Measurements from ENCODE around the gene DOCK11.

Gene DOCK11

GRCh38 chrX:118688935-118689334 lies 193.3 kb downstream of the DOCK11 start (continued):
- TF ChIP-seq ZNF76 (tag by site-specific recombination; IDR thresholded peaks at IDR 0.05; ENCODE audit: borderline replicate concordance, low read depth) = no peak
- TF ChIP-seq ZNF658 (tag by site-specific recombination; IDR thresholded peaks at IDR 0.05) = no peak
- no peak for TF ChIP-seq ZBTB8A (tag by site-specific recombination; IDR thresholded peaks at IDR 0.05)
- TF ChIP-seq ZNF645 (tag by site-specific recombination; IDR thresholded peaks at IDR 0.05) = no peak
- no peak for TF ChIP-seq YY2 (tag by site-specific recombination; IDR thresholded peaks at IDR 0.05)
- no peak for TF ChIP-seq ZNF580 (tag by site-specific recombination; IDR thresholded peaks at IDR 0.05)
- TF ChIP-seq ZNF433 (tag by site-specific recombination; IDR thresholded peaks at IDR 0.05; ENCODE audit: low read depth) = no peak
- no peak for TF ChIP-seq ZNF518A (tag by site-specific recombination; conservative IDR thresholded peaks at IDR 0.05; ENCODE audit: low read depth)

GRCh38 chrX:118693843-118694242 lies 198.2 kb downstream of the DOCK11 start:
- Histone ChIP-seq H3K4me3 (ENCODE audit: low read depth, low read length) (no peak overlapping the region), H3K36me3 (ENCODE audit: control insufficient read depth in 2 of 2, insufficient read depth in 1 of 2, low read length in 2 of 2) (no peaks in the 10 kb centered on the region; a peak in 1 of 3 replicates), H3K4me1 (ENCODE audit: control insufficient read depth, insufficient read depth, low read length) (no peaks in the 10 kb centered on the region), H3K27ac (ENCODE audit: extremely low read depth, low read depth, low read length) (no peak overlapping the region), H3K9me3 (ENCODE audit: control insufficient read depth, insufficient read depth, low read depth, low read length) (no peaks in the 10 kb centered on the region)
- ChIA-PET CTCF (no interaction called here), POLR2A (no interaction called here)
- TF ChIP-seq PRDM6 (tag by site-specific recombination; IDR thresholded peaks at IDR 0.05) (peak; percentile 18; the same call in 1 of the 2 replicates), BCL6B (tag by site-specific recombination; IDR thresholded peaks at IDR 0.05) (no peak)

- Histone ChIP-seq H3K27ac (ENCODE audit: extremely low read depth, low read depth, low read length) (no peak overlapping the region), H3K36me3 (ENCODE audit: control insufficient read depth in 2 of 2, insufficient read depth in 1 of 2, low read length in 2 of 2) (no peaks in the 10 kb centered on the region; a peak in 1 of 3 replicates), H3K4me3 (ENCODE audit: low read depth, low read length) (no peak overlapping the region), H3K4me1 (ENCODE audit: control insufficient read depth, insufficient read depth, low read length) (no peaks in the 10 kb centered on the region), H3K9me3 (ENCODE audit: control insufficient read depth, insufficient read depth, low read depth, low read length) (no peaks in the 10 kb centered on the region)
- ChIA-PET POLR2A (no interaction called here), CTCF (no interaction called here)
- TF ChIP-seq HOXD13 (CRISPR knock-in tag; IDR thresholded peaks at IDR 0.05; ENCODE audit: borderline replicate concordance) (no peak), ZNF837 (tag by site-specific recombination; IDR thresholded peaks at IDR 0.05) (no peak), ZBTB11 (tag by site-specific recombination; conservative IDR thresholded peaks at IDR 0.05; ENCODE audit: low read depth) (no peak), ZNF580 (tag by site-specific recombination; IDR thresholded peaks at IDR 0.05) (no peak), KLF16 (tag by site-specific recombination; IDR thresholded peaks at IDR 0.05) (no peak), RBAK (tag by site-specific recombination; IDR thresholded peaks at IDR 0.05) (no peak), ZNF341 (tag by site-specific recombination; IDR thresholded peaks at IDR 0.05; ENCODE audit: low read depth) (no peak), ZNF473 (tag by site-specific recombination; IDR thresholded peaks at IDR 0.05) (no peak), BCL6B (tag by site-specific recombination; IDR thresholded peaks at IDR 0.05) (no peak), OVOL3 (tag by site-specific recombination; IDR thresholded peaks at IDR 0.05) (no peak)
Observed at GRCh38 chrX:118694638-118695037, 199.0 kb downstream of the DOCK11 start.

All from HEK293 (cell line).